Measurements from ENCODE around the gene FJX1. TPM values are rescaled to one million over a fixed set of nuclear protein-coding genes. Genes with fewer than 3 reads are reported as not detected.

Gene FJX1, protein sequence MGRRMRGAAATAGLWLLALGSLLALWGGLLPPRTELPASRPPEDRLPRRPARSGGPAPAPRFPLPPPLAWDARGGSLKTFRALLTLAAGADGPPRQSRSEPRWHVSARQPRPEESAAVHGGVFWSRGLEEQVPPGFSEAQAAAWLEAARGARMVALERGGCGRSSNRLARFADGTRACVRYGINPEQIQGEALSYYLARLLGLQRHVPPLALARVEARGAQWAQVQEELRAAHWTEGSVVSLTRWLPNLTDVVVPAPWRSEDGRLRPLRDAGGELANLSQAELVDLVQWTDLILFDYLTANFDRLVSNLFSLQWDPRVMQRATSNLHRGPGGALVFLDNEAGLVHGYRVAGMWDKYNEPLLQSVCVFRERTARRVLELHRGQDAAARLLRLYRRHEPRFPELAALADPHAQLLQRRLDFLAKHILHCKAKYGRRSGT
- 52.2 and 73.8 TPM in 2 replicates for total RNA-seq (2014; rRNA removed)
- 32.8 TPM for polyA plus RNA-seq (2012)

DNA sequence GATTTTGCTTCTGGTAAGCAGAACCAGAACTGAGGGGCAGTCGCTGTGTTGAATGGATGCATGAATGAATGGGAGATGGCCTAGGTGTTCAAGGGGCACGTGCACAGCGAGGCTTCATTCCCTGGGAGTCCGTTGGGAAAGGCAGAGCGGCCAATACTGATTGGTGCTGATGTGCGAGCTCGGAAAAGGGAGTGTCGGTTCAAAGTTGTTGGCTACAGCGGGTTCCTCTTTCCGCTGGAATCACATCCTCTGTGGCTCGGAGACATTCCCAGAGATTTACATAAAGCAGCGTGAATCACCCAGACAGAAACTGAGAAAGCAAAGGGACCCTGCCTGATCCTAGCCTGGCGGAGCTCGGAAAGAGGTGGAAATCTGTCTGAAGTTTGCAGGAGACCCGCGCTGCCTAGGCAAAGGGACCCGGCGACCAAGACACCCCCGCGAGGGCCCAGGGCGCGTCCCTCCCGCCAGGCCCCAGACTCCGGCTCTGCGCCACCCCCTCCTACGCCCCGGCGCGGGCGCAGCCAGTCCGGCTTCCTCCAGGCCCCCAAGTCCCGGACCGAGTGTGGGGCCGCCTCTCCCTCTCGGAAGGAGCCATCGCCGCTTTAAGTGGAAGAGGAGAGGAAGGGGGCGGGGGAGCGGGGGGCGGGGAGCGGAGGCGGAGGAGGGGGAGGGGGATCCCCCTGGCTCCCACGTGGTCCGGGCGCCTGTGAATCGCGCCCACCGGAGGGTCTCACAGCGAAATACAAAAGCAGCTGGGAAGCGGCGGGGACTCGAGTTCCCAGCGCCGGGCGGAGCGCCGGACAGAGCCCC lies at the start of gene FJX1:
TSS of gene FJX1 (plus strand) at position 774 of the 810 bp plus-strand sequence. CDS start 177 bp downstream, outside the sequence.
- peak; percentile 92 for DNase-seq (ENCODE audit: low read depth)

DNA sequence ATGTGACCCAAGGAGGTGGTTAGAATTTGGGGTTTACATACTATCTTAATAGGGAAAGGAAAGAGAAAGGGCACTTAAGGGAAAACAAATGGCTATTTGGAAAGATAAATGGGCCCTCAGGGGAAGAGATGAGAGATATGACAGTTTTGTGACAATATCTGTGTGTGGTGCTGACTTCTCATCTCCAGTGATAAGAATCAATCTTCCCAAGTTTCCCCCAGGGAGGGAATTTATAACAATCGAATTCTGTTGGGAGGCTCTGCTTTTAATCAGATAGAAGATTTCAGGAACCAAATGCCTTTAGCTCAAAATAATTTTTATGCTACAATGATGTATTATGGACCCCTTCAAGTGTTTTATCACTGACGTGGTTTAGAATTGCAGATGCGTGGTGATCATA lies 46.6 kb upstream of the FJX1 start:
- DNase-seq (ENCODE audit: low read depth): no peak

GRCh38 chr11:35579557-35580396 lies 38.5 kb upstream of the FJX1 start:
- DNase-seq (ENCODE audit: low read depth): peak; percentile 95

DNA sequence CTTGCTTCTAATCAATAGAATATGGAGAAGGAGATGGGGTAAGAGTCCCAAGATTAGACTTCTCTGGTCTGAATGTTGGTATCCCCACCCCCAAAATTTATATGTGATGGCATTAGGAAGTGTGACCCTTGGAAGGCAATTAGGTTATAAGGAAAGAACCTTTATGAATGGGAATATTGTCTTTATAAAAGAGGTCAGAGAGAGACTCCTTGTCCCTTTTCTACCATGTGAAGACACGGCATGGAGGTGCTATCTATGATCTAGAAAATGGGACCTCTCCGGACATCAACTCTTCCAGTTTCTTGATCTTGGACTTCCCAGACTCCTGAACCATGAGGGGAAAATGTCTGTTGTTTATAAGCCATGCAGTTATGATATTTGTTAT lies 37.9 kb upstream of the FJX1 start:
- no peak for DNase-seq (ENCODE audit: low read depth)

DNA sequence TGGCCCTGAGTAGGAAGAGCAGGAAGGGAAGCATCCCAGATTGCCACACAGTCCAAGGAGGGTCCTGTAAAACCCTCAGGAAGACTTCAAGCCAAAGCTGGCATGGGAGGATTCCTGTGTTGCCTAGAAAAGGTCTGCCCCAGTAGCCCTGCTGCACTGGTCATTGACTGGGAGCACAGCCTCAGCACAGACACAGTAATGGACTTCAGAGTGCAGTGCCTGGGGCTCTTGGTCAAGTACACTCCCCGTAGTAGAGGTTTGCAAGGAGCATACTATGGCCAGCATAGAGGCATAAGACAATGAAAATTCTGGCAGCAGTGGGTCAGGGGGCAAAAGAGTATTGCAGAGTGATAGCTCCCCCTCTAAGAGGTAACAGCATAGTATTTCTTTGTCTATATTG lies 36.2 kb upstream of the FJX1 start:
- no peak for DNase-seq (ENCODE audit: low read depth)

DNA sequence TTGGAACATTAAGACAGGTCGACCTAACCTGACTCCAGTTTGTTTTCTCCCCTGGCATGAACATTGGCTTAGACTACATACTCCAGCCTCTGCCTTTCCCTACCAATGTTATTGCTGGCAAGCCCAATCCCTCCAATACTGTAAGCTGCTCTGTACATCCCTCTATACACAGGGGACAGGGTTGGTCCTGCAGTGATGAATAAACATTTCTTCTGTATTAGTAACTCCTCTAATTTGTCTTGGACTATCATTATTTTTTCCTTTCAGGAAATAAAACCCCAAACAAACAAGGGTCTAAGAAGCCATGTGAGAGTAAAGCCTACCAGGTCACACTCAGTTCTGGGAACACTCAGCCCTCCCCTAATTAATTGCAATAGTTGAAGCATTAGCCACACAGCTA lies 35.1 kb upstream of the FJX1 start:
- DNase-seq (ENCODE audit: low read depth): peak; percentile 90

GRCh38 chr11:35583843-35584242 lies 34.4 kb upstream of the FJX1 start:
- peak; percentile 30 for DNase-seq (ENCODE audit: low read depth)

GRCh38 chr11:35584321-35584720 lies 33.9 kb upstream of the FJX1 start:
- DNase-seq (ENCODE audit: low read depth): peak; percentile 84

DNA sequence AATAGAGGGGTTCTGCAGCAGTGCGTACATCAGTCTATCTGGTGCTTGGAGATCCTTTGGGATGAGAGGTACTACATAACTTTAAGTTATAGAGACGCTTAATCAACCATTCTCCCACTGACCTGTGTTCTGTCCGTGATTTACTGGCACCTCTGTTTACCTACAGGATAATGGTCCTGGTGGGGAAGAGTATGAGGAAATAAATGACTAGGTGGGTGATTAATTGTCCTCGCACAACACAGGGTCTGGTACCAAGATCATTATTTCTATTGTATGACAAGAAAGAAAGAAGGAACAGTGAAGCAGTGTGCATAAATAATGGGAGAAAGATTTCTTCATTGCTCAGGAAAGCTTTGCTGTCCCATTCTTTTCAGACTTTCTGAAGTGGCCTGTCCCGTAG lies 32.8 kb upstream of the FJX1 start:
- DNase-seq (ENCODE audit: low read depth): no peak

GRCh38 chr11:35586222-35586621 lies 32.0 kb upstream of the FJX1 start:
- no peak for DNase-seq (ENCODE audit: low read depth)

- no peak for DNase-seq (ENCODE audit: low read depth)
Observed at GRCh38 chr11:35587972-35588371, 30.3 kb upstream of the FJX1 start.

DNA sequence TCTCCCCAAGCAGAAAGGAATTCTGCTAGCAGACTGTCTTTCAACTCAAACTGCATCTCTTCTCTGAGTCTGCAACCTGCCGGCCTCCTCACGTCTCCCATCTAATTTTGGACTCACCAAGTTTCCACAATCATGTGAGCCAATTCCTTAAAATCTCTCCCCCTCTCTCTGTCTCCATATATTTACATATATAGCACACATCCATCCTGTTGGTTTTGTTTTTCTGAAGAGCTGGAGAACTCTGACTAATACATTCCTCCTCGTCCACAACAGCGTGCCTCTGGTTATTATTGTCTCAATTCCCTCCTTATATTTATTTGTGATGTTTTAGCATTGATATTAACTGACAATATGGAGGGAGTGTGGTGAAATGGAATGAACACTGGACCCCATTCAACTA lies 29.6 kb upstream of the FJX1 start:
- peak; percentile 80 for DNase-seq (ENCODE audit: low read depth)

DNA sequence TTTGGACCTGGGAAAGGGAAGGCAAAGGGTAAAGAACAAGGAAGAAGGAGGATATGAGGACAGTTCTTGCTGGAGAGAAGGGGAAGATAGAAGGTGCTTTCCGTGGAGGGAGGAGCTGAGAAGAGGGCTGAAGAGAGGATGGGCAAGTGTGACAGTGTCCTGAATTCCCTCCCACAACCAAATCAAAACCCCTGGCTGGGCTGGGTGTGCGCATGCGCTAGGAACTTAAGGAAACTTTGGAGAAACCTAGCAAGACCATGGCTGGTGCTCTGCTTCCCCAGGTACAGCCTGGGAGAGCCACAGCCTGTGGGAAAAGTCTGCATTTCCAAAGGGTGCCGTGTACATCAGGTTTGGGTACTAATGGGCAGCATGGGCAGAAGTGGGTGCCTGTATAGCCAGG lies 29.0 kb upstream of the FJX1 start:
- DNase-seq (ENCODE audit: low read depth): no peak

GRCh38 chr11:35590412-35590811 lies 27.8 kb upstream of the FJX1 start:
- DNase-seq (ENCODE audit: low read depth): peak; percentile 68

DNA sequence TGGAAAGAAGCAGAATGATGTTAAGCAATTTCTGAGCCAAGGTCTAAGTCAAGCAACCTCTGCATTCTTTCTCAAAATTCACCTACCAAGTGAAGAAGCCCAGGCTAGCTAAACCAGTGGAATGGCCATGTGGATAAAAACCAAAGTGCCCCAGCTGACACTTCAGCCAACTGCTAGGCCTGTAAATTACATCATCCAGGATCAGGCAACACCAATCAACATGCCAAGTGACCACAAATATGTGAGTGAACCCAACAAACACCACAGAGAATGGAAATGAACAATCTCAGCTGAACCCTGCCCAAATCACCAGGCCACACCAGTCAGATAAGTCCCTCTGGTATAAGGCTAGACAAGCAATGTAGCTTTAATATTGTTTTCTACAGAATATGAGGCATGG lies 25.1 kb upstream of the FJX1 start:
- peak; percentile 98 for DNase-seq (ENCODE audit: low read depth)

- DNase-seq (ENCODE audit: low read depth): no peak
Observed at GRCh38 chr11:35594680-35595079, 23.6 kb upstream of the FJX1 start.

DNA sequence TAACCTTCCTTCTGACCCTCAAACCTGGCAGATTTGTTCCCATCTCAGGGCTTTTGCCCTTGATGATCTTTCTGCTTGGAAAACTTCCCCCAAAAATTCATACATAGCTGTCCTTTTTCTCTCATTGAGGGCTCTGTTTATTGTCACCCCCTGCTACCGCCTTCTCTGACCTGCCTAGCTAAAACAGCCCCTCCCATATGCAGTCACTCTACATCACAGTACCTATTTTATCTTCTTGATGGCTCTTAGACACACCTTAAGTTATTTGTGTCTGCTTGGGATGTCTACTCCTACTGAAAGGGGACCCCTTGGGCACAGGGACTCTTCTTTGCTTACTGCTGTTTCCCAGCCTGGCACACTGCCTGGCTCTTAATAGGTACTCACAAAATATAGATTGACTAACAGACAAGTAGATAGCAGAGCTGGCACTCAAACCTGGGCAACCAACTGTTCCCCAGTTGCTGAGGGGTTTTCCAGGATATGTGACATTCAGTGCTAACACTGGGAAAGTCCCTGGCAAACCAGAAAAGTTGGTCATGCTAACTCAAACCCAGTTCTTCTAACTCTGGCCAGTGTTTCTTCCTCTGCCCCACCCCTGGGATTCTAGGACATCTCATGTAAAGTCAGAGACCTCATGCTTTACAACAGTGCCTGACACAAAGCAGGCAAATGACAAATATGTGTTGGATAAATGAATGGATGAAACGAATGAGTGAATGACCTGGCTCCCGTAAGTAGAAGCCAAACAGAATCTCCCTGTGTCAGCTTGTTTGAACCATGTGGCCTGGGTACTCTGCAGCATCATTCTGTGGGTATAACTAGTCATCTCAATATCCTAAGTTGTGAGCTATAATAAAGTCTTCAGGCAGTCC lies 19.8 kb upstream of the FJX1 start:
- peak; percentile 47 for DNase-seq (ENCODE audit: low read depth)

DNA sequence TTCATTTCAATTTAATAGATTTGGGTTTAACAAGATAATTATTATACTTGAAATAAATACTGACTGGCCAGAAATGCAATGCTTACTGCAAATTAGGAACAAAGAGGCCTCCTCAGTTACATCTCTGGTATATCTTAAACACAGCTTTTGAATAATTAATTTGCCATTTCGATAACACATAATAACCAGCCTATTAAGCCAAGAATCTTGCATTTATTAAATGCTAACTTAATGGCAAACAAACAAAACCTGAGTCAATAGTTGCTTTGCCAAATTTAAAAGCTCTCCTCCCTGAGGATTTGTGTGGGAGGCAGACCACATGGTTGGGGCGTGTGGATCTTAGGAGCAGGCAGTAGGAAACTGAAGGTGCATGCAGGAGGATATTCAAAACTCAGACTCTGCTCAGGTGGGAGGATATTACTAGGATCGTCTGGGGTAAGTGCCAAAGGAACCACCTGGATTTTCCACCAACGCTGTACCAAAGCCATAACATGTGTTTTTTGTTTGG lies 17.9 kb upstream of the FJX1 start:
- DNase-seq (ENCODE audit: low read depth): no peak

- DNase-seq (ENCODE audit: low read depth): no peak
Observed at GRCh38 chr11:35602160-35602793, 16.0 kb upstream of the FJX1 start.

GRCh38 chr11:35602979-35603378 lies 15.3 kb upstream of the FJX1 start:
- DNase-seq (ENCODE audit: low read depth): no peak

All from LHCN-M2 (cell line).